WTC11 (cell line): ENCODE results near the gene CCT8L2.
"Not testable (repeated sequence)": the region's sequence is repeated elsewhere in the genome, so short reads cannot be mapped to it uniquely, and the experiment has no call there.

ENCODE experiments used
- CREM ChIP-seq: sonication (generic); formaldehyde crosslinking; IDR thresholded peaks from 2 replicates; pipeline ENCODE4 v1.8.1; 2022; ENCODE audit warnings: mild to moderate bottlenecking, missing genetic modification reagents, moderate library complexity
- FOXK1 ChIP-seq: sonication (generic); formaldehyde crosslinking; IDR thresholded peaks from 2 replicates; pipeline ENCODE4 v1.8.0; 2022; ENCODE audit warnings: mild to moderate bottlenecking, moderate library complexity, missing genetic modification reagents
- JUN ChIP-seq: sonication (generic); formaldehyde crosslinking; IDR thresholded peaks from 2 replicates; pipeline ENCODE4 v1.8.0; 2023; ENCODE audit warnings: mild to moderate bottlenecking, missing genetic modification reagents
- OVOL2 ChIP-seq: fragments of 250-450 bp; sonication (Bioruptor Pico); IDR thresholded peaks from 2 replicates; pipeline ENCODE4 v1.9.0; 2021; ENCODE audit warnings: mild to moderate bottlenecking, borderline replicate concordance
- RORB ChIP-seq: fragments of 250-450 bp; sonication (Bioruptor Pico); IDR thresholded peaks from 2 replicates; pipeline ENCODE4 v1.9.0; 2021; ENCODE audit warnings: mild to moderate bottlenecking
- TEAD4 ChIP-seq: sonication (generic); formaldehyde crosslinking; IDR thresholded peaks from 2 replicates; pipeline ENCODE4 v1.8.0; 2022; ENCODE audit warnings: mild to moderate bottlenecking, missing genetic modification reagents
- ZNF138 ChIP-seq: sonication (generic); formaldehyde crosslinking; conservative IDR thresholded peaks from 2 replicates; pipeline ENCODE4 v1.8.1; 2022; ENCODE audit warnings: mild to moderate bottlenecking, moderate library complexity, missing genetic modification reagents
- TF ChIP-seq, protein P1 (sequence below): fragments of 200-600 bp; IDR thresholded peaks from 2 replicates; pipeline ENCODE4 v1.8.0; 2022; ENCODE audit warnings: antibody characterized with exemption
- TF ChIP-seq, protein P2 (sequence below): sonication (generic); formaldehyde crosslinking; IDR thresholded peaks from 2 replicates; pipeline ENCODE4 v1.8.1; 2022; ENCODE audit warnings: low read depth, missing genetic modification reagents, borderline replicate concordance

DNA sequence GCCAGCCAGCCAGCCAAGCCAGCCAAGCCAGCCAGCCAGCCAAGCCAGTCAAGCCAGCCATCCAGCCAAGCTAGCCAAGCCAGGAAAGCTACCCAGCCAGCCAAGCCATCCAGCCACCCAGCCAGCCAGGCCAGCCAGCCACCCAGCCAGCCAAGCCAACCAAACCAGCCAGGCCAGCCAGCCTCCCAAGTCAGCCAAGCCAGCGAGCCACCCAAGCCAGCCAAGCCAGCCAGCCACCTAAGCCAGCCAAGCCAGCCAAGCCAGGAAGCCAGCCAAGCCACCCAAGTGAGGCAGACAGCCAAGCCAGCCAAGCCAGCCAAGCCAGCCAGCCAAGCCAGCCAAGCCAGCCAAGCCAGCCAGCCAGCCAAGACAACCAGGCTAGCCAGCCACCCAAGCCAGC lies 32.6 kb downstream of the CCT8L2 start:
- TF ChIP-seq TEAD4 (CRISPR knock-in tag); ZNF138 (CRISPR knock-in tag); JUN (CRISPR knock-in tag); RORB (CRISPR knock-in tag); FOXK1; CREM (CRISPR knock-in tag); OVOL2 (CRISPR knock-in tag): not testable (repeated sequence)
- TF ChIP-seq, protein P1, sequence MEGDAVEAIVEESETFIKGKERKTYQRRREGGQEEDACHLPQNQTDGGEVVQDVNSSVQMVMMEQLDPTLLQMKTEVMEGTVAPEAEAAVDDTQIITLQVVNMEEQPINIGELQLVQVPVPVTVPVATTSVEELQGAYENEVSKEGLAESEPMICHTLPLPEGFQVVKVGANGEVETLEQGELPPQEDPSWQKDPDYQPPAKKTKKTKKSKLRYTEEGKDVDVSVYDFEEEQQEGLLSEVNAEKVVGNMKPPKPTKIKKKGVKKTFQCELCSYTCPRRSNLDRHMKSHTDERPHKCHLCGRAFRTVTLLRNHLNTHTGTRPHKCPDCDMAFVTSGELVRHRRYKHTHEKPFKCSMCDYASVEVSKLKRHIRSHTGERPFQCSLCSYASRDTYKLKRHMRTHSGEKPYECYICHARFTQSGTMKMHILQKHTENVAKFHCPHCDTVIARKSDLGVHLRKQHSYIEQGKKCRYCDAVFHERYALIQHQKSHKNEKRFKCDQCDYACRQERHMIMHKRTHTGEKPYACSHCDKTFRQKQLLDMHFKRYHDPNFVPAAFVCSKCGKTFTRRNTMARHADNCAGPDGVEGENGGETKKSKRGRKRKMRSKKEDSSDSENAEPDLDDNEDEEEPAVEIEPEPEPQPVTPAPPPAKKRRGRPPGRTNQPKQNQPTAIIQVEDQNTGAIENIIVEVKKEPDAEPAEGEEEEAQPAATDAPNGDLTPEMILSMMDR, result not testable (repeated sequence)
- TF ChIP-seq, protein P2, sequence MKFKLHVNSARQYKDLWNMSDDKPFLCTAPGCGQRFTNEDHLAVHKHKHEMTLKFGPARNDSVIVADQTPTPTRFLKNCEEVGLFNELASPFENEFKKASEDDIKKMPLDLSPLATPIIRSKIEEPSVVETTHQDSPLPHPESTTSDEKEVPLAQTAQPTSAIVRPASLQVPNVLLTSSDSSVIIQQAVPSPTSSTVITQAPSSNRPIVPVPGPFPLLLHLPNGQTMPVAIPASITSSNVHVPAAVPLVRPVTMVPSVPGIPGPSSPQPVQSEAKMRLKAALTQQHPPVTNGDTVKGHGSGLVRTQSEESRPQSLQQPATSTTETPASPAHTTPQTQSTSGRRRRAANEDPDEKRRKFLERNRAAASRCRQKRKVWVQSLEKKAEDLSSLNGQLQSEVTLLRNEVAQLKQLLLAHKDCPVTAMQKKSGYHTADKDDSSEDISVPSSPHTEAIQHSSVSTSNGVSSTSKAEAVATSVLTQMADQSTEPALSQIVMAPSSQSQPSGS (CRISPR knock-in tag), result not testable (repeated sequence)
